ENCODE data around the gene ACTR3C. TPM values are rescaled to one million over a fixed set of nuclear protein-coding genes. Genes with fewer than 3 reads are reported as not detected.

ACTR3C gene
- total and polyA plus RNA-seq, 10 of the 15 experiments (the other 5 are each of a cell fraction or from before 2014, with no cell fraction given), result 2.0 to 10.2 (median 6.3) TPM

- in situ Hi-C loops (cut with MboI), result loop anchor here (5.0 kb wide), 1 partner anchor 52 kb away; no protein-coding TSS in a partner anchor
- FAIRE-seq, result no peak
- BruUV-seq (replicated peaks), result no TSS peak
- TF ChIP-seq, protein P1, sequence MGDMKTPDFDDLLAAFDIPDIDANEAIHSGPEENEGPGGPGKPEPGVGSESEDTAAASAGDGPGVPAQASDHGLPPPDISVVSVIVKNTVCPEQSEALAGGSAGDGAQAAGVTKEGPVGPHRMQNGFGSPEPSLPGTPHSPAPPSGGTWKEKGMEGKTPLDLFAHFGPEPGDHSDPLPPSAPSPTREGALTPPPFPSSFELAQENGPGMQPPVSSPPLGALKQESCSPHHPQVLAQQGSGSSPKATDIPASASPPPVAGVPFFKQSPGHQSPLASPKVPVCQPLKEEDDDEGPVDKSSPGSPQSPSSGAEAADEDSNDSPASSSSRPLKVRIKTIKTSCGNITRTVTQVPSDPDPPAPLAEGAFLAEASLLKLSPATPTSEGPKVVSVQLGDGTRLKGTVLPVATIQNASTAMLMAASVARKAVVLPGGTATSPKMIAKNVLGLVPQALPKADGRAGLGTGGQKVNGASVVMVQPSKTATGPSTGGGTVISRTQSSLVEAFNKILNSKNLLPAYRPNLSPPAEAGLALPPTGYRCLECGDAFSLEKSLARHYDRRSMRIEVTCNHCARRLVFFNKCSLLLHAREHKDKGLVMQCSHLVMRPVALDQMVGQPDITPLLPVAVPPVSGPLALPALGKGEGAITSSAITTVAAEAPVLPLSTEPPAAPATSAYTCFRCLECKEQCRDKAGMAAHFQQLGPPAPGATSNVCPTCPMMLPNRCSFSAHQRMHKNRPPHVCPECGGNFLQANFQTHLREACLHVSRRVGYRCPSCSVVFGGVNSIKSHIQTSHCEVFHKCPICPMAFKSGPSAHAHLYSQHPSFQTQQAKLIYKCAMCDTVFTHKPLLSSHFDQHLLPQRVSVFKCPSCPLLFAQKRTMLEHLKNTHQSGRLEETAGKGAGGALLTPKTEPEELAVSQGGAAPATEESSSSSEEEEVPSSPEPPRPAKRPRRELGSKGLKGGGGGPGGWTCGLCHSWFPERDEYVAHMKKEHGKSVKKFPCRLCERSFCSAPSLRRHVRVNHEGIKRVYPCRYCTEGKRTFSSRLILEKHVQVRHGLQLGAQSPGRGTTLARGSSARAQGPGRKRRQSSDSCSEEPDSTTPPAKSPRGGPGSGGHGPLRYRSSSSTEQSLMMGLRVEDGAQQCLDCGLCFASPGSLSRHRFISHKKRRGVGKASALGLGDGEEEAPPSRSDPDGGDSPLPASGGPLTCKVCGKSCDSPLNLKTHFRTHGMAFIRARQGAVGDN (IDR thresholded peaks at IDR 0.05), result no peak
- TF ChIP-seq CHD2 (IDR thresholded peaks at IDR 0.05; ENCODE audit: borderline replicate concordance, low read depth, low read length) (no peak), GATAD2B (conservative IDR thresholded peaks at IDR 0.05; ENCODE audit: low read depth) (no peak), CREM (IDR thresholded peaks at IDR 0.05; ENCODE audit: low read depth) (no peak), IKZF1 (conservative IDR thresholded peaks at IDR 0.05) (no peak), STAT3 (IDR thresholded peaks at IDR 0.05; ENCODE audit: low read depth, low read length) (no peak), CTCF (IDR thresholded peaks at IDR 0.05 in 2 of 3, conservative IDR thresholded peaks at IDR 0.05 in 1 of 3; ENCODE audit: control insufficient read depth in 2 of 3, extremely low read depth in 1 of 3, insufficient read depth in 1 of 3, low read depth in 3 of 3, low read length in 3 of 3) (no peak), TCF3 (IDR thresholded peaks at IDR 0.05; ENCODE audit: borderline replicate concordance, insufficient read depth, low read depth, low read length) (no peak), SIX5 (IDR thresholded peaks at IDR 0.05; ENCODE audit: low read depth, low read length, severe bottlenecking) (no peak), ZNF622 (IDR thresholded peaks at IDR 0.05) (no peak), ZBTB40 (IDR thresholded peaks at IDR 0.05; ENCODE audit: borderline replicate concordance) (no peak)
- TF ChIP-seq, protein P2, sequence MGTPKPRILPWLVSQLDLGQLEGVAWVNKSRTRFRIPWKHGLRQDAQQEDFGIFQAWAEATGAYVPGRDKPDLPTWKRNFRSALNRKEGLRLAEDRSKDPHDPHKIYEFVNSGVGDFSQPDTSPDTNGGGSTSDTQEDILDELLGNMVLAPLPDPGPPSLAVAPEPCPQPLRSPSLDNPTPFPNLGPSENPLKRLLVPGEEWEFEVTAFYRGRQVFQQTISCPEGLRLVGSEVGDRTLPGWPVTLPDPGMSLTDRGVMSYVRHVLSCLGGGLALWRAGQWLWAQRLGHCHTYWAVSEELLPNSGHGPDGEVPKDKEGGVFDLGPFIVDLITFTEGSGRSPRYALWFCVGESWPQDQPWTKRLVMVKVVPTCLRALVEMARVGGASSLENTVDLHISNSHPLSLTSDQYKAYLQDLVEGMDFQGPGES (IDR thresholded peaks at IDR 0.05), result no peak
Measured at GRCh38 chr7:150360363-150361058, 37.2 kb upstream of the ACTR3C start.

More at GRCh38 chr7:150360363-150361058, 37.2 kb upstream of the ACTR3C start:
- Histone ChIP-seq H3K4me2 (ENCODE audit: control insufficient read depth, insufficient read depth) (no peak overlapping the region), H3K9ac (ENCODE audit: control insufficient read depth, insufficient read depth, low read length) (no peak overlapping the region), H3K9me3 (replicated peaks; ENCODE audit: control insufficient read depth, insufficient read depth, low read length) (no peaks in the 10 kb centered on the region), H4K20me1 (ENCODE audit: control insufficient read depth, insufficient read depth) (no peaks in the 10 kb centered on the region), H3K79me2 (ENCODE audit: control insufficient read depth, insufficient read depth, low read length) (no peaks in the 10 kb centered on the region), H3K36me3 (ENCODE audit: control insufficient read depth in 2 of 2, insufficient read depth in 2 of 2, low read length in 1 of 2) (no peaks in the 10 kb centered on the region), H2AFZ (ENCODE audit: control insufficient read depth, low read depth, low read length) (no peak overlapping the region), H3K4me3 (no peak overlapping the region), H3K27me3 (replicated peaks in 1 of 2; ENCODE audit: control insufficient read depth in 2 of 2, insufficient read depth in 2 of 2, low read length in 1 of 2) (no peaks in the 10 kb centered on the region), H3K27ac (ENCODE audit: control insufficient read depth, insufficient read depth) (no peak overlapping the region), H3K4me1 (ENCODE audit: control insufficient read depth, insufficient read depth, low read length) (peaks cover 29% of the 10 kb centered on the region)
- CTCF ChIA-PET, result interaction anchor here (1.0 kb wide), 1 partner anchor 17 kb away, joined by 5 read pairs; no protein-coding TSS in a partner anchor
- POLR2A ChIA-PET, result no interaction called here
- no peak for ATAC-seq
- intact Hi-C loops (cut with micrococcal nuclease; ENCODE audit: unreplicated experiment), result no loop called here
- SMC1A ChIA-PET (ENCODE audit: uncharacterized antibody, unreplicated experiment), result interaction anchor here (1.5 kb wide), 1 partner anchor 17 kb away, joined by 9 read pairs; no protein-coding TSS in a partner anchor
- WGBS (ENCODE audit: insufficient coverage, insufficient replicate concordance, low lambda C conversion rate, missing lambda C conversion rate), result 88% methylated on average over 5 of the region's 5 CpGs
- RAD21 ChIA-PET (ENCODE audit: unreplicated experiment), result interaction anchor here (0.9 to 1.6 kb wide), 2 partner anchors 35 to 46 kb away, joined by 4 read pairs; no protein-coding TSS in a partner anchor
- DNase-seq (ENCODE audit: low read depth, low spot score), result no peak
